K562 (cell line): ENCODE results near the gene ADARB2. TPM values are rescaled to one million over a fixed set of nuclear protein-coding genes. Genes with fewer than 3 reads are reported as not detected.
"Not testable (repeated sequence)": the region's sequence is repeated elsewhere in the genome, so short reads cannot be mapped to it uniquely, and the experiment has no call there.

Source experiments
- ATAC-seq: fragments of 200-7000 bp; cut with Tn5 transposase; 3 replicates; pipeline ENCODE4 v1.9.1; 2020; ENCODE audit warnings: moderate library complexity
- BruUV-seq: library from RNA; stranded (reverse); fragments of 400-500 nt; replicated peaks from 2 replicates; lab custom pipeline; 2021; lab: Mats Ljungman, UMichigan
- CTCF ChIA-PET: fragments of 300-600 bp; formaldehyde crosslinking; extraction: SDS; loops from one replicate; lab custom pipeline; 2021; ENCODE audit warnings: low intra/inter-chr PET ratio; lab: Yijun Ruan, JAX
- POLR2A ChIA-PET: fragments of 300-600, 350-650 bp; sonication (Branson Sonifier 250); formaldehyde crosslinking; extraction: SDS; loops from one replicate; lab custom pipeline; 2021; ENCODE audit warnings: antibody characterized with exemption, inconsistent platforms; lab: Yijun Ruan, JAX
- DNase-seq, 4 experiments: peaks; one replicate each; pipeline versions ENCODE4 v3.0.0 to v3.0.0-alpha.2; 2011 to 2018; ENCODE audit warnings: low spot score in 3 of 4, mixed read lengths in 3 of 4; ENCODE audit errors: extremely low read depth in 1 of 4
- FAIRE-seq: peaks from 2 replicates; lab custom pipeline; 2011; peaks lifted over from hg19 to GRCh38; lab: Jason Lieb, UNC
- H2AFZ ChIP-seq: 2 replicates; pipeline ENCODE4 v1.6.0; 2011; ENCODE audit warnings: low read depth, low read length, control low read depth, inconsistent platforms
- H3K27ac ChIP-seq: fragments of 200-600 bp; 3 replicates; pipeline ENCODE4 v1.8.0; 2011; ENCODE audit warnings: low read depth, mild to moderate bottlenecking, control low read depth, inconsistent platforms, low read length, moderate library complexity, mixed read lengths; ENCODE audit errors: extremely low read depth
- H3K27me3 ChIP-seq, 2 experiments: fragments of 300-600 bp in 1 of 2; 2 replicates in 1 of 2; 3 replicates in 1 of 2; pipeline versions ENCODE4 v1.6.0 to v1.8.0; 2011; ENCODE audit warnings: inconsistent platforms in 2 of 2, low read length in 2 of 2, mild to moderate bottlenecking in 1 of 2, mixed read lengths in 1 of 2, moderate library complexity in 1 of 2; ENCODE audit not compliant: control insufficient read depth in 2 of 2, insufficient read depth in 2 of 2
- H3K36me3 ChIP-seq: fragments of 300-600 bp; 3 replicates; pipeline ENCODE4 v1.8.0; 2011; ENCODE audit warnings: mild to moderate bottlenecking, low read length, inconsistent platforms; ENCODE audit not compliant: control insufficient read depth, insufficient read depth
- H3K4me1 ChIP-seq, 2 experiments: fragments of 200-600 bp in 1 of 2; replicated peaks in 1 of 2; 2 replicates in 1 of 2; 3 replicates in 1 of 2; pipeline versions ENCODE4 v1.5.1 to v1.8.0; 2011; ENCODE audit warnings: inconsistent platforms in 2 of 2, low read length in 2 of 2, mild to moderate bottlenecking in 1 of 2, mixed read lengths in 1 of 2, moderate library complexity in 1 of 2; ENCODE audit not compliant: control insufficient read depth in 2 of 2, insufficient read depth in 2 of 2
- H3K4me2 ChIP-seq: 2 replicates; pipeline ENCODE4 v1.6.1; 2011; ENCODE audit warnings: low read length, control low read depth, inconsistent platforms, mixed read lengths; ENCODE audit not compliant: insufficient read depth
- H3K4me3 ChIP-seq: fragments of 200-600 bp; sonication (generic), shearing (Covaris generic); 2 replicates; pipeline ENCODE4 v1.5.1; 2016; ENCODE audit warnings: control low read depth, inconsistent platforms
- H3K79me2 ChIP-seq: fragments of 200-600 bp; 3 replicates; pipeline ENCODE4 v1.8.0; 2011; ENCODE audit warnings: low read length, inconsistent platforms; ENCODE audit not compliant: control insufficient read depth, insufficient read depth
- H3K9ac ChIP-seq, 2 experiments: 2 replicates each; pipeline versions ENCODE4 v1.6.0 to v1.6.1; 2011; ENCODE audit warnings: low read depth in 2 of 2, low read length in 2 of 2, control low read depth in 1 of 2, inconsistent platforms in 1 of 2, mild to moderate bottlenecking in 1 of 2, mixed read lengths in 1 of 2; ENCODE audit not compliant: insufficient read depth in 1 of 2
- H3K9me1 ChIP-seq: one replicate; pipeline ENCODE4 v1.6.0; 2011; ENCODE audit warnings: inconsistent platforms, mild to moderate bottlenecking, low read length, moderate library complexity; ENCODE audit not compliant: control insufficient read depth, insufficient read depth
- H3K9me3 ChIP-seq: replicated peaks from 2 replicates; pipeline ENCODE4 v1.5.1; 2011; ENCODE audit warnings: low read depth, low read length, inconsistent platforms; ENCODE audit not compliant: control insufficient read depth, insufficient read depth
- H4K20me1 ChIP-seq: replicated peaks from 2 replicates; pipeline ENCODE4 v1.6.1; 2011; ENCODE audit warnings: low read length, inconsistent platforms, mixed read lengths; ENCODE audit not compliant: control insufficient read depth, insufficient read depth
- HDAC8 ChIP-seq: fragments of 450-650 bp; IDR thresholded peaks from 2 replicates; pipeline ENCODE4 v1.6.1; 2016; ENCODE audit warnings: mild to moderate bottlenecking, missing genetic modification characterization, moderate library complexity, missing compliant biosample characterization
- ILF3 ChIP-seq: fragments of 450-650 bp; IDR thresholded peaks from 2 replicates; pipeline ENCODE4 v1.6.1; 2018; ENCODE audit warnings: antibody characterized with exemption, mild to moderate bottlenecking, moderate library complexity, borderline replicate concordance
- KLF6 ChIP-seq: fragments of 250-450 bp; sonication (Bioruptor Pico); IDR thresholded peaks from 2 replicates; pipeline ENCODE4 v1.4.0; 2020; ENCODE audit warnings: mild to moderate bottlenecking, moderate library complexity, borderline replicate concordance
- NR2C1 ChIP-seq, 2 experiments: fragments of 450-650 bp; IDR thresholded peaks; 2 replicates each; pipeline ENCODE4 v1.6.1; 2017; ENCODE audit warnings: mild to moderate bottlenecking in 2 of 2, antibody characterized with exemption in 1 of 2, inconsistent platforms in 1 of 2, missing compliant biosample characterization in 1 of 2, missing genetic modification characterization in 1 of 2
- OTX1 ChIP-seq: fragments of 450-650 bp; formaldehyde crosslinking; IDR thresholded peaks from 2 replicates; pipeline ENCODE4 v1.4.0; 2022; ENCODE audit warnings: mild to moderate bottlenecking
- RUNX1 ChIP-seq: sonication (generic); IDR thresholded peaks from 2 replicates; pipeline ENCODE4 v1.6.1; 2016; ENCODE audit warnings: antibody characterized with exemption, low read depth
- SNIP1 ChIP-seq: fragments of 450-650 bp; IDR thresholded peaks from 2 replicates; pipeline ENCODE4 v1.7.1; 2017; ENCODE audit warnings: low read depth, mild to moderate bottlenecking
- ZKSCAN1 ChIP-seq: fragments of 150-350 bp; IDR thresholded peaks from 2 replicates; pipeline ENCODE4 v1.6.1; 2016; ENCODE audit warnings: low read depth, low read length
- ZNF174 ChIP-seq: fragments of 250-450 bp; sonication (Bioruptor Pico); IDR thresholded peaks from 2 replicates; pipeline ENCODE4 v1.4.0; 2020; ENCODE audit warnings: mild to moderate bottlenecking
- ZNF830 ChIP-seq: fragments of 250-450 bp; sonication (Bioruptor Pico); IDR thresholded peaks from 2 replicates; pipeline ENCODE4 v1.5.0; 2021; ENCODE audit warnings: mild to moderate bottlenecking
- WGBS: fragments of 100-300 bp; shearing (Covaris generic); methylation state at CpG from one replicate; pipeline ENCODE4 v1.1.6; 2016; ENCODE audit warnings: low coverage, mixed read lengths; ENCODE audit not compliant: insufficient coverage; ENCODE audit errors: missing lambda C conversion rate; 5-methylcytosine and 5-hydroxymethylcytosine counted together
- in situ Hi-C: fragments of 300-500 bp; cut with MboI; formaldehyde crosslinking; loops from 4 replicates; pipeline ENCODE4 v1.15.0; 2018; ENCODE audit warnings: inconsistent platforms, mixed read lengths
- intact Hi-C: fragments of 100-400 bp; cut with micrococcal nuclease; formaldehyde crosslinking; loops from 2 replicates; pipeline ENCODE4 v1.14.2; 2022
- polyA plus RNA-seq, 8 experiments: library from polyadenylated mRNA; depleted of rRNA in 4 of 8; stranded (reverse) in 5 of 8; unstranded in 3 of 8; fragments of >200 nt; fragmentation: Nextera tagmentation in 2 of 8; fragmentation: Illumina TruSeq in 1 of 8; extraction: Ambion mirVana in 2 of 8; extraction: Trizol in 1 of 8; gene quantifications; 2 replicates each; pipeline versions ENCODE4 v1.2.1 to v1.2.3, GENCODE V29; 2011 to 2014; ENCODE audit warnings: inconsistent platforms in 1 of 8, missing spikeins in 1 of 8
- total RNA-seq, 7 experiments: library from RNA; depleted of rRNA in 6 of 7; stranded (reverse); fragments of >200 nt in 6 of 7; fragmentation: Illumina TruSeq in 2 of 7; extraction: Trizol in 2 of 7; gene quantifications; 2 replicates each; pipeline versions ENCODE4 v1.2.1 to v1.2.3, GENCODE V29; 2011 to 2021; ENCODE audit warnings: low replicate concordance in 1 of 7

Gene ADARB2
- total and polyA plus RNA-seq, 9 of the 15 experiments (the other 6 are each of a cell fraction or from before 2014, with no cell fraction given): not detected

GRCh38 chr10:1461016-1461415, 276.3 kb downstream of the ADARB2 start:
- POLR2A ChIA-PET: no interaction called here
- under 1% methylated on average over 9 of the region's 9 CpGs for WGBS
- Histone ChIP-seq H3K27ac (no peak overlapping the region), H2AFZ (no peak overlapping the region), H3K4me1 (no peaks in the 10 kb centered on the region), H3K9me1 (no peaks in the 10 kb centered on the region), H3K4me3 (no peak overlapping the region), H3K4me2 (no peak overlapping the region), H3K9ac (no peak overlapping the region), H3K36me3 (no peaks in the 10 kb centered on the region), H3K79me2 (no peaks in the 10 kb centered on the region), H3K9me3 (no peaks in the 10 kb centered on the region), H4K20me1 (peaks cover 6% of the 10 kb centered on the region; the same call in 1 of the 2 replicates), H3K27me3 (peaks cover 7 to 31% of the 10 kb centered on the region in 2 experiments; a peak in 4 of 5 replicates)
- DNase-seq: no peak
- CTCF ChIA-PET: no interaction called here
- no peak for ATAC-seq
- intact Hi-C loops: no loop called here
- no TSS peak for BruUV-seq
- no peak for FAIRE-seq
- TF ChIP-seq KLF6 (CRISPR knock-in tag) (no peak), ILF3 (no peak), HDAC8 (no peak), SNIP1 (no peak), RUNX1 (no peak), ZKSCAN1 (no peak), ZNF830 (CRISPR knock-in tag) (no peak), OTX1 (CRISPR knock-in tag) (no peak), ZNF174 (CRISPR knock-in tag) (no peak), NR2C1 (IDR thresholded peaks at IDR 0.05) (no peak), NR2C1 (tag; IDR thresholded peaks at IDR 0.05) (no peak)
- in situ Hi-C loops: no loop called here

- H3K9me3 ChIP-seq, H2AFZ ChIP-seq, H3K4me3 ChIP-seq, H3K79me2 ChIP-seq, intact Hi-C loops, H4K20me1 ChIP-seq, POLR2A ChIA-PET, H3K4me2 ChIP-seq, ATAC-seq, H3K4me1 ChIP-seq, CTCF ChIA-PET, H3K9me1 ChIP-seq, FAIRE-seq, BruUV-seq, H3K9ac ChIP-seq, H3K36me3 ChIP-seq, H3K27ac ChIP-seq, DNase-seq, in situ Hi-C loops: not testable (repeated sequence)
- H3K27me3 ChIP-seq: peaks cover 0 to 18% of the 10 kb centered on the region in 2 experiments; a peak in 2 of 5 replicates
- 0% methylated on average over 5 of the region's 6 CpGs for WGBS
Measured at GRCh38 chr10:1459664-1460063, 277.7 kb downstream of the ADARB2 start.
